PC-3 (cell line): ENCODE data around the gene CARMIL1. TPM values are rescaled to one million over a fixed set of nuclear protein-coding genes. Genes with fewer than 3 reads are reported as not detected.
A peak's percentile ranks its signal among the peaks of the same experiment; 100 is the strongest.

Source experiments
- ATAC-seq: fragments of 200-7000 bp; cut with Tn5 transposase; 2 replicates; pipeline ENCODE4 v1.9.1; 2020; ENCODE audit warnings: mild to moderate bottlenecking, moderate library complexity
- BruUV-seq: library from RNA; stranded (reverse); fragments of 400-500 nt; replicated peaks from 2 replicates; lab custom pipeline; 2021; lab: Mats Ljungman, UMichigan
- CTCF ChIA-PET: fragments of 300-600 bp; sonication (Branson Sonifier 250); formaldehyde crosslinking; loops from one replicate; lab custom pipeline; 2022; ENCODE audit warnings: antibody characterized with exemption; lab: Charles Lee
- POLR2A ChIA-PET: fragments of 300-600 bp; sonication (Branson Sonifier 250); formaldehyde crosslinking; loops from one replicate; lab custom pipeline; 2022; ENCODE audit warnings: antibody characterized with exemption; ENCODE audit not compliant: unreplicated experiment; lab: Charles Lee
- DNase-seq: peaks from one replicate; pipeline ENCODE4 v3.0.0-alpha.2; 2015
- H2AFZ ChIP-seq: fragments of 300-600 bp; sonication (generic); 2 replicates; pipeline ENCODE4 v1.6.0; 2016; ENCODE audit warnings: antibody characterized with exemption, low read length
- H3F3A ChIP-seq: fragments of 300-600 bp; sonication (generic); one replicate; pipeline ENCODE4 v1.6.0; 2017; ENCODE audit warnings: antibody characterized with exemption, low read length, control low read depth, mild to moderate bottlenecking; ENCODE audit not compliant: unreplicated experiment
- H3K27ac ChIP-seq: fragments of 300-600 bp; sonication (generic); 2 replicates; pipeline ENCODE4 v1.5.1; 2016; ENCODE audit warnings: mild to moderate bottlenecking, low read length
- H3K27me3 ChIP-seq: fragments of 300-600 bp; sonication (generic); 2 replicates; pipeline ENCODE4 v1.6.1; 2016; ENCODE audit warnings: low read length, mixed read lengths
- H3K36me3 ChIP-seq: fragments of 300-600 bp; sonication (generic); 2 replicates; pipeline ENCODE4 v1.6.1; 2016; ENCODE audit warnings: low read depth, mixed run types, low read length, mixed read lengths
- H3K4me1 ChIP-seq: fragments of 300-600 bp; sonication (generic); 2 replicates; pipeline ENCODE4 v1.5.1; 2016; ENCODE audit warnings: low read length; ENCODE audit not compliant: insufficient read depth
- H3K4me2 ChIP-seq: fragments of 300-600 bp; sonication (generic); 2 replicates; pipeline ENCODE4 v1.6.0; 2016; ENCODE audit warnings: low read length
- H3K4me3 ChIP-seq: fragments of 300-600 bp; sonication (generic); 2 replicates; pipeline ENCODE4 v1.5.1; 2016; ENCODE audit warnings: mild to moderate bottlenecking, low read length, mixed read lengths
- H3K79me2 ChIP-seq: fragments of 300-600 bp; sonication (generic); 2 replicates; pipeline ENCODE4 v1.6.1; 2017; ENCODE audit warnings: low read length, mixed read lengths
- H3K9ac ChIP-seq: fragments of 300-600 bp; sonication (generic); 2 replicates; pipeline ENCODE4 v1.6.0; 2016; ENCODE audit warnings: mild to moderate bottlenecking, low read length
- H3K9me2 ChIP-seq: fragments of 300-600 bp; sonication (generic); replicated peaks from 2 replicates; pipeline ENCODE4 v1.6.1; 2016; ENCODE audit warnings: mixed run types, low read length, mixed read lengths
- H3K9me3 ChIP-seq: fragments of 300-600 bp; sonication (generic); 2 replicates; pipeline ENCODE4 v1.6.1; 2016; ENCODE audit warnings: low read length, mixed read lengths
- H4K20me1 ChIP-seq: fragments of 300-600 bp; sonication (generic); 2 replicates; pipeline ENCODE4 v1.6.1; 2016; ENCODE audit warnings: low read length, mixed read lengths
- EZH2 ChIP-seq: fragments of 300-600 bp; sonication (generic); IDR thresholded peaks from one replicate; pipeline ENCODE4 v1.6.1; 2017; ENCODE audit warnings: antibody characterized with exemption, mild to moderate bottlenecking, low read length; ENCODE audit not compliant: unreplicated experiment
- EZH2phosphoT487 ChIP-seq: fragments of 300-600 bp; sonication (generic); IDR thresholded peaks from 2 replicates; pipeline ENCODE4 v1.6.1; 2018; ENCODE audit warnings: mild to moderate bottlenecking, antibody characterized with exemption, low read length, borderline replicate concordance
- intact Hi-C: fragments of 100-400 bp; cut with micrococcal nuclease; formaldehyde crosslinking; loops from 2 replicates; pipeline ENCODE4 v1.9.0; 2023
- total RNA-seq: library from RNA; depleted of rRNA; stranded (reverse); fragments of >200 nt; gene quantifications from 2 replicates; pipeline ENCODE4 v1.2.3, GENCODE V29; 2014
- TF ChIP-seq, protein P1 (sequence below): fragments of 300-600 bp; sonication (generic); conservative IDR thresholded peaks from 2 replicates; pipeline ENCODE4 v1.5.1; 2017; ENCODE audit warnings: antibody characterized with exemption, low read depth, mild to moderate bottlenecking, low read length

Gene CARMIL1
- total RNA-seq, 1 experiment from 2014 or later: 22.0 TPM

DNA sequence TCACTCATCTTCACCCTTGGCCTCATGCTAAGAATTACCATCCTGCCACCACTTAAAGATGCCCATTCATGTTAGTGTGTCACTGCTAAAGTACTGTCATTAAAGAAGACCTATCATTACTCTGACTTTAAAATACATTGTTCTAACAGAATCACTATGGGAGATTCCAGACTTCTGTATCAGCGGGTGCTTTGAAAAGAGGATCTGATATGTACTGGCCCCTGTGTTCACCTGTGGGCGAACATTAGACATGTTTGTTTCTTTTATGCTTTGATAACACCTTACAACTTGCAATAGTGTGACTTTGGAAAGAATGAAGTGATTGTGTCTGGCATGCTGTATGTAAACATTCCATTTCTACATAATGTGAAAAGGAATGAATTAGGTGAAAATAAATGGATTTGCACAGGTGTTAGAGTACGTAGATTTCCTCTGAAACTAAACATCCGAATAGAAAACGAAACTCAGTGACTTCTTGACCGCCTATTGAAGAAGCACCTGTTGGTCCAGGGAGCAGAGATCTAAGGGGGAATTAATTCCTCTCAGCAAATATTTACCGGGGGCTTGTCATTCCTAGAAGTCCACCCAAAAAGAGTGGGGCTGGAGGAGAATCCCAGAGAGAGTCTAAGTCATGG, 132.3 kb downstream of the CARMIL1 start:
- POLR2A ChIA-PET: no interaction called here
- H3K4me1 ChIP-seq: no peaks in the 10 kb centered on the region
- H3K36me3 ChIP-seq: no peaks in the 10 kb centered on the region
- H3K9me3 ChIP-seq: no peaks in the 10 kb centered on the region
- no peak overlapping the region for H3K4me2 ChIP-seq
- no peak for DNase-seq
- H3K27ac ChIP-seq: no peak overlapping the region
- no peak overlapping the region for H2AFZ ChIP-seq
- H3K9ac ChIP-seq: no peak overlapping the region
- no peak for ATAC-seq
- intact Hi-C loops: no loop called here
- 0 out of 2 replicates have a peak, but pooled peaks cover 8% of the 10 kb centered on the region for H3K79me2 ChIP-seq
- no peaks in the 10 kb centered on the region for H3F3A ChIP-seq
- no peaks in the 10 kb centered on the region for H3K27me3 ChIP-seq
- H3K9me2 ChIP-seq: no peaks in the 10 kb centered on the region
- no TSS peak for BruUV-seq
- CTCF ChIA-PET: no interaction called here
- no peaks in the 10 kb centered on the region for H4K20me1 ChIP-seq
- no peak overlapping the region for H3K4me3 ChIP-seq
- TF ChIP-seq, protein P1, sequence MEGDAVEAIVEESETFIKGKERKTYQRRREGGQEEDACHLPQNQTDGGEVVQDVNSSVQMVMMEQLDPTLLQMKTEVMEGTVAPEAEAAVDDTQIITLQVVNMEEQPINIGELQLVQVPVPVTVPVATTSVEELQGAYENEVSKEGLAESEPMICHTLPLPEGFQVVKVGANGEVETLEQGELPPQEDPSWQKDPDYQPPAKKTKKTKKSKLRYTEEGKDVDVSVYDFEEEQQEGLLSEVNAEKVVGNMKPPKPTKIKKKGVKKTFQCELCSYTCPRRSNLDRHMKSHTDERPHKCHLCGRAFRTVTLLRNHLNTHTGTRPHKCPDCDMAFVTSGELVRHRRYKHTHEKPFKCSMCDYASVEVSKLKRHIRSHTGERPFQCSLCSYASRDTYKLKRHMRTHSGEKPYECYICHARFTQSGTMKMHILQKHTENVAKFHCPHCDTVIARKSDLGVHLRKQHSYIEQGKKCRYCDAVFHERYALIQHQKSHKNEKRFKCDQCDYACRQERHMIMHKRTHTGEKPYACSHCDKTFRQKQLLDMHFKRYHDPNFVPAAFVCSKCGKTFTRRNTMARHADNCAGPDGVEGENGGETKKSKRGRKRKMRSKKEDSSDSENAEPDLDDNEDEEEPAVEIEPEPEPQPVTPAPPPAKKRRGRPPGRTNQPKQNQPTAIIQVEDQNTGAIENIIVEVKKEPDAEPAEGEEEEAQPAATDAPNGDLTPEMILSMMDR: no peak
- TF ChIP-seq EZH2 (no peak), EZH2phosphoT487 (no peak)

DNA sequence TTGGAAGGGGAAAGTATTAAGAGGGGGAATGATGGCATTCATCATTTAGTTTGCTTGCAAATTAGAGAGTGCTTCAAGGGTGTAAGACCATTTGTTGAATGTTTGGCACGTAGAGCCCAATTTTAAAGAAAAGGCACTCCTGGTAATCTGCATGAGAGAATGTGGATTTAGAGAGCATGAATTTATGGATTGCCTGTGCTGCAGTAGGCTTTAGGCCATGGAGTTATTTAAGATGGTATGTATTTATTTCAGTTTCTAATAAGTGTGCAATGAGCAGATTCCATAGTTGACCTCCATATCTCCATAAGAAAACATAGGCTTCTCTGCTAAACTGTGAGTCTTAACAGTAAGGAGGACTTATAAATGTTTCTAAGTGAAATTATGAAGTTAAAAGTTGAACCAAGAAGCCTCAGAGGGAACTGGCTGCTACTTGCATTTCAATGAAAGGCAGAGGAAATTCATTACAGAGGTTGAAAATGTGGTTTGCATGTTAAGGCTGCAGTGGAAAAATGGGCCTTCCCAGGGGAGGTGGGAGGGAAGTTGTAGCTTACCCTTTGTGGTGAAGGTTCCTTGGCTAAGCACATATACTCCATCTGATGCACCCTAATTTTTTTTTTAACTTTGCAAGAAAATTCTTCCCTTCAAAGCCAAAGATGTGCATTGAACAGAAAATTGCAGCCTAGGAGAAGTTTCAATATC, 134.2 kb downstream of the CARMIL1 start:
- no peaks in the 10 kb centered on the region for H3K27me3 ChIP-seq
- ChIA-PET CTCF (interaction anchor here (0.6 kb wide), 1 partner anchor 134 kb away, joined by 9 read pairs; the partner anchor contains the start of gene CARMIL1), POLR2A (no interaction called here)
- no peaks in the 10 kb centered on the region for H3K9me2 ChIP-seq
- no peaks in the 10 kb centered on the region for H3K36me3 ChIP-seq
- no peak overlapping the region for H3K4me2 ChIP-seq
- no peaks in the 10 kb centered on the region for H4K20me1 ChIP-seq
- no peak overlapping the region for H3K27ac ChIP-seq
- no peaks in the 10 kb centered on the region for H3K9me3 ChIP-seq
- H3F3A ChIP-seq: no peaks in the 10 kb centered on the region
- H3K79me2 ChIP-seq: peaks cover 20% of the 10 kb centered on the region
- ATAC-seq (no peak), DNase-seq (no peak)
- no TSS peak for BruUV-seq
- H3K4me1 ChIP-seq: peaks cover 10% of the 10 kb centered on the region
- no peak overlapping the region for H3K4me3 ChIP-seq
- no peak overlapping the region for H2AFZ ChIP-seq
- TF ChIP-seq EZH2 (no peak), EZH2phosphoT487 (no peak)
- TF ChIP-seq, protein P1: no peak
- intact Hi-C loops: no loop called here
- H3K9ac ChIP-seq: no peak overlapping the region

DNA sequence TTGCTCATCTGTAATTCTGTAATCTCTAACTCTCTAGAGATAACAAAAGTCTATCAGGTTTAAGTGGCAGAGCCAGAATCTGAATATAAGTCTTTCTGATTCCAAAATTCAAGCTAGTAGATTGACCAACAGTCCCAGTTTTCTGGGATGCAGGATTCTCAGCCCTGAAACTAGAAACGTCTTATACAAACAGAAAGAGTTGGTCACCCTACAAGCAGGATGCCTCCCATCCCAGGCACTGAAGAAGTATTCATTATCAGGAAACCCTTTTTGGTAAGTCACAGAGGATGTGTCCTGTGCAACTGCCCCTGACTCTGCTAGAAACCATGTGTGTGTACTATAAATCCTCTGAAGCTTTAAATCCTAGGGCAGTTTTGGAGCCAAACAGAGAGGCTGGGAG, 135.0 kb downstream of the CARMIL1 start:
- H2AFZ ChIP-seq: no peak overlapping the region
- H3K4me3 ChIP-seq: no peak overlapping the region
- no peak overlapping the region for H3K4me2 ChIP-seq
- no peak for ATAC-seq
- H3K4me1 ChIP-seq: peaks cover 18% of the 10 kb centered on the region
- no peaks in the 10 kb centered on the region for H4K20me1 ChIP-seq
- peaks cover 2% of the 10 kb centered on the region for H3F3A ChIP-seq
- H3K9ac ChIP-seq: no peak overlapping the region
- peaks cover 20% of the 10 kb centered on the region for H3K79me2 ChIP-seq
- peak; percentile 14 for DNase-seq
- ChIA-PET POLR2A (no interaction called here), CTCF (no interaction called here)
- H3K36me3 ChIP-seq: no peaks in the 10 kb centered on the region
- H3K9me3 ChIP-seq: no peaks in the 10 kb centered on the region
- no TSS peak for BruUV-seq
- H3K9me2 ChIP-seq: no peaks in the 10 kb centered on the region
- H3K27me3 ChIP-seq: no peaks in the 10 kb centered on the region
- intact Hi-C loops: no loop called here
- TF ChIP-seq EZH2 (no peak), EZH2phosphoT487 (no peak)
- TF ChIP-seq, protein P1: no peak
- H3K27ac ChIP-seq: no peak overlapping the region
